T-helper 1 cell treated with Interleukin-12 subunit alpha and Interleukin-12 subunit beta and Interleukin-4 antibody, amounts not matched to agents 30 μg/mL and 1 μg/mL, for 36 hours (primary cell): Measurements from ENCODE around the gene MSMB.
"Not testable (repeated sequence)": the region's sequence is repeated elsewhere in the genome, so short reads cannot be mapped to it uniquely, and the experiment has no call there.

ENCODE experiments used
- H3K27ac Mint-ChIP-seq: one replicate; pipeline ENCODE4 v1.8.0; 2021; ENCODE audit warnings: mild to moderate bottlenecking, mixed read lengths
- H3K27me3 Mint-ChIP-seq: one replicate; pipeline ENCODE4 v1.8.0; 2021; ENCODE audit warnings: low read depth, mixed read lengths
- H3K36me3 Mint-ChIP-seq: one replicate; pipeline ENCODE4 v1.8.0; 2021; ENCODE audit warnings: low read depth, mixed read lengths
- H3K4me1 Mint-ChIP-seq: one replicate; pipeline ENCODE4 v1.8.0; 2021; ENCODE audit warnings: low read depth, mixed read lengths
- H3K4me3 Mint-ChIP-seq: one replicate; pipeline ENCODE4 v1.8.0; 2021; ENCODE audit warnings: mild to moderate bottlenecking, moderate library complexity, mixed read lengths
- H3K9me3 Mint-ChIP-seq: one replicate; pipeline ENCODE4 v1.8.0; 2021; ENCODE audit warnings: mixed read lengths

The MSMB gene

DNA sequence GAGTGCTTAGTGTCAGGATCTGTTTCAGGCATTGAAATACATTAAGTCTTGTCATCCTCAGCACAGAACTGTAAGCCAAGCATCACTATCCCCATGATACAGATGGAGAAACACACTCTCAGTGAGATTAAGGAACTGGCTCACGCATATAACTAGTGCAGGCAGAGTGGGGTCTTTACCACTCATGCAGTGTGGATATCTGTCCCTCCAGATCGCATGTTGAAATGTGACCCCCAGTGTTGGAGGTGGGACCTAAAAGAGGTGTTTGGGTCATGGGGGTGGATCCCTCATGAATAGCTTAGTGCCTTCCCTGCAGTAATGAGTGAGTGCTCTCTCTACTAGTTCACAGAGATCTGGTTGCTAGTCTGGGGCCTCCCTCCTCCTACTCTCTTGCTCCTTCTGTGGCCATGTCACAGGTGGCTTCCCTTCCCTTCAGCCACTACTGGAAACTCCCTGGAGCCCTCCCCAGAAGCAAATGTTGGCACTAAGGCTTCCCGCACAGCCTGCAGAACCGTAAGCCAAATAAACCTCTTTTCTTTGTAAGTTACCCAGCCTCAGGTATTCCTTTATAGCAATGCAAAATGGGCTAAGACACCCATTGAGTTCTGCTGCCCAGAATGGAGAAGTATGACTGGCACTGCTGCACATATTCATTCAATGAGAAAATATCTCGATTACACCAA is 31.8 kb upstream of the MSMB start:
- Mint-ChIP-seq H3K27me3 (peaks cover 6% of the 10 kb centered on the region), H3K27ac (peak overlapping the region; percentile 62), H3K9me3 (no peaks in the 10 kb centered on the region), H3K4me3 (no peak overlapping the region), H3K4me1 (peaks cover 20% of the 10 kb centered on the region), H3K36me3 (no peaks in the 10 kb centered on the region)

- Mint-ChIP-seq H3K27me3 (peaks cover 2% of the 10 kb centered on the region), H3K4me1 (peaks cover 20% of the 10 kb centered on the region), H3K4me3 (no peak overlapping the region), H3K9me3 (no peaks in the 10 kb centered on the region), H3K36me3 (no peaks in the 10 kb centered on the region), H3K27ac (peak overlapping the region; percentile 70)
Observed at GRCh38 chr10:46077141-46077554, 31.1 kb upstream of the MSMB start.

DNA sequence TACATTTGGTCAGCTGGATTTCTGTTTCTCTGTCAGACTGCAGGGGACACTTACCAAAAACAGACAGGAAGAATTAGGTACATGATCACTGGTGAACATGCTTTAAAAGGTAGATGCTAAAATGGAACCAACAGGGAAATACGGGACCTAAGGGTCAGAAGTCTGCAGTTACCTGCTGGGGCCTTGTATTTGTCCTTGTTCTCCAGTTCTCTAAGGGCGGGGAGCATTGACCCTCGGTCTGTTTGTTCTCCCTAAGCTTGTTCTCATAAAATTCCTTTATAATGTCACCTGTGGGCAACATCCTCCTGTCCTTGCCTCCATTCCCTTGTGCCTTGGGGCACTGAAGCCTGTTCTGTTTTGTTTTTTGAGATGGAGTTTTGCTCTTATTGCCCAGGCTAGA is 29.8 kb upstream of the MSMB start:
- Mint-ChIP-seq H3K4me1 (peaks cover 17% of the 10 kb centered on the region), H3K9me3 (no peaks in the 10 kb centered on the region), H3K4me3 (no peak overlapping the region), H3K27ac (no peak overlapping the region), H3K27me3 (no peaks in the 10 kb centered on the region), H3K36me3 (no peaks in the 10 kb centered on the region)

DNA sequence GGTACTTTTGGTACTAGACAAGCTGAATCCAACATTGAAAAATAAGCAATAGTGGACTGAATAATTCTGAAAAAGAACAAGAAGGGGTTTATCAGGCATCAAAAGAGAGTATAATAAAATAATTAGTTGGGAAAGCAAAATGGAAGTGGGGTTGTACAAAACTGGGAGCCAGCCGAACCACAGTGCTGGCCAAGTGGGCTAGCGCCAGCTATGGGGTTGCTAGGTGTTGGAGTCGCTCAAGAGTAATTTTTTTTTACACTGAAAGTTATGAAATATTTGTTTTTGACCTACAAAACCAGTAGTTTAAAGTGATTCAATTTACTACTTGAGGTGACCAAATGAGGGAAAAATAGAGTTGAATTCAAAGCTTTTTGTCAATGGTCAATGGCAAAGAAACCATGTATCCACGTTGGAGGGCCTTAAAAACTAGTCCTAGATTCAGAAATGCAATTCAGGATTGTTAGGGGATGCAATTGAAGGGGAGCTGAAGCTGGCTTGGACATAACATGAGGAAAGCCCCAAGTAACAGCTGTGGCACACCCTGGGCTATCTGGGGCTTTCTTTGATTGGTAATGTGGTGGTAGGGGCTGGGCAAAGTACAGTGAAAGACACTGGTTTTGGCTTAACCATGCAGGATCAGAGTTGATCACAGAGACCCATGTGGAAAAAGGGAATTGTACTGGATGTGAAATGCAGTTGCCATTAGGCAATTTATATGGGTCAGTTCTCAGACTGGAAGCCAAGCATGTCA is 28.3 kb upstream of the MSMB start:
- no peak overlapping the region for H3K4me3 Mint-ChIP-seq
- no peak overlapping the region for H3K27ac Mint-ChIP-seq
- no peaks in the 10 kb centered on the region for H3K27me3 Mint-ChIP-seq
- no peaks in the 10 kb centered on the region for H3K9me3 Mint-ChIP-seq
- H3K4me1 Mint-ChIP-seq, result peaks cover 22% of the 10 kb centered on the region
- H3K36me3 Mint-ChIP-seq, result no peaks in the 10 kb centered on the region

DNA sequence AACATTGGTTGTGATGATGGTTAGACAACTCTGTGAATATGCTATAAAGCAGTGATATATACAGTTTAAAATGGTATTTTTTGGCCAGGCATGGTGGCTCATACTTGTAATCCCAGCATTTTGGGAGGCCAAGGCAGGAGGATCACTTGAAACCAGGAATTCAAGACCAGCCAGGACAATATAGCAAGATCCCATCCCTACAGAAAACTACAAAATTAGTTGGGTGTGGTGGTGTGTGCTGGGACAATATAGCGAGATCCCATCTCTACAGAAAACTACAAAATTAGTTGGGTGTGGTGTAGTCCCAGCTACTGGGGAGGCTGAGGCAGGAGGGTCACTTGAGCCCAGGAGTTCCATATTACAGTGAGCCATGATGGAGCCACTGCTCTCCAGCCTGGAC is 27.5 kb upstream of the MSMB start:
- Mint-ChIP-seq H3K9me3 (no peaks in the 10 kb centered on the region), H3K27me3 (no peaks in the 10 kb centered on the region), H3K4me3 (no peak overlapping the region), H3K36me3 (no peaks in the 10 kb centered on the region), H3K4me1 (peaks cover 22% of the 10 kb centered on the region), H3K27ac (no peak overlapping the region)

- Mint-ChIP-seq H3K27ac (no peak overlapping the region), H3K9me3 (no peaks in the 10 kb centered on the region), H3K27me3 (no peaks in the 10 kb centered on the region)
Observed at GRCh38 chr10:46070749-46071148, 24.7 kb upstream of the MSMB start.

DNA sequence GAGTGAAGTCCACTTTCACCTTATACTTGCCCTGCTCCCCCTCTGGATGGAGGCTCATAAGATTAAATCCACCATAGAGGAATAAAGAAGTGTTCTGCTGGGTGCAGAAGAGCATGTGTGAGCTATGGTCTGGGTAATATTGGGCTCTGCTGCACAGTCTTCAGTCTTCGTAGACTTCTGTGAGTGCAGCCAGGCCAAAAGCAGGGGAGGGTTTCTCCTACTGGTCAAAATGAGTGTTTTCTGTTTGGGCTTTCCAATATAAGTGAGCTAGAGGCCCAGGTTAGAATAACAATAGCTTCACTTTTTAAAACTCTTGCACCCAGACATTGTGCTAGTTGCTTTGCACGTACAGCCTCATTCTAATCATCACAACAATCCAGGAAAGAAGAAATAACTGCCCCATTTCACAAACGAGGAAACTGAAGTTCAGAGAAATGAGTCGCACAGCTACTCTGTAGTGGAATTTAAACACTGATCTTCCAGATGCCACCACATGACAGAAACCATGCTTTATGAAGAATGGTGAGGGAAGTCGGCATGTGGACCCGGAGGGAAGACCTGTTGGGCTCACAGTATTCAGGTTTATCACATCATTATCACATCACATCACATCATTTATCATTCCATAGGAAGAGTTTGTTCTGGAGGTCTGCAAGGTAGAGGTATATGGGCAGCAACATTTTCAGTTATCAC is 23.8 kb upstream of the MSMB start:
- Mint-ChIP-seq H3K36me3 (no peaks in the 10 kb centered on the region), H3K4me1 (peaks cover 8% of the 10 kb centered on the region), H3K9me3 (no peaks in the 10 kb centered on the region), H3K27me3 (no peaks in the 10 kb centered on the region), H3K4me3 (no peak overlapping the region), H3K27ac (no peak overlapping the region)

More at GRCh38 chr10:46070749-46071148, 24.7 kb upstream of the MSMB start:
- H3K4me1 Mint-ChIP-seq, result peaks cover 8% of the 10 kb centered on the region
- no peak overlapping the region for H3K4me3 Mint-ChIP-seq
- H3K36me3 Mint-ChIP-seq, result no peaks in the 10 kb centered on the region

DNA sequence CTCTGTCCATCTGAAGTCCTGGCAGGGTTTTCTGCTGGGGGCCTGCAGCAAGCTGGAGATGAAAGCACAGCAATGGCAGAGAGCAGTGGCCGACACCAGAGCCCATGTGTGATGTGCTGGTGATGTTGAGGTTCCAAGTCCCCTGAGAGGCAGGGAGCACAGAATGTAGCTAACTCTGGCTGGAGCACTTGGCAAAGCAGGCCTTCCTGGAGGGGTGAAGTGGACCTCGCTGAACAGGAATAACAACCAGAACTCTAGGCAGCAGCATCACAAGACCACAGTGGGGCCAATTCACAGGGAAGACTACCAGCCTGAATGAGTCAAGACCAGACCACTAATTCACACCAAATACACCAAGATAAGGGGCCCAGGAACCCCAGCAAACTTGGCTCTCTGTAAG is 22.8 kb upstream of the MSMB start:
- Mint-ChIP-seq H3K36me3 (no peaks in the 10 kb centered on the region), H3K4me1 (peaks cover 8% of the 10 kb centered on the region), H3K27me3 (no peaks in the 10 kb centered on the region), H3K4me3 (no peak overlapping the region), H3K27ac (no peak overlapping the region), H3K9me3 (no peaks in the 10 kb centered on the region)

- H3K27ac Mint-ChIP-seq, result no peak overlapping the region
- peaks cover 8% of the 10 kb centered on the region for H3K4me1 Mint-ChIP-seq
- no peaks in the 10 kb centered on the region for H3K9me3 Mint-ChIP-seq
- no peaks in the 10 kb centered on the region for H3K27me3 Mint-ChIP-seq
- no peaks in the 10 kb centered on the region for H3K36me3 Mint-ChIP-seq
- no peak overlapping the region for H3K4me3 Mint-ChIP-seq
Observed at GRCh38 chr10:46068117-46068516, 22.0 kb upstream of the MSMB start.

DNA sequence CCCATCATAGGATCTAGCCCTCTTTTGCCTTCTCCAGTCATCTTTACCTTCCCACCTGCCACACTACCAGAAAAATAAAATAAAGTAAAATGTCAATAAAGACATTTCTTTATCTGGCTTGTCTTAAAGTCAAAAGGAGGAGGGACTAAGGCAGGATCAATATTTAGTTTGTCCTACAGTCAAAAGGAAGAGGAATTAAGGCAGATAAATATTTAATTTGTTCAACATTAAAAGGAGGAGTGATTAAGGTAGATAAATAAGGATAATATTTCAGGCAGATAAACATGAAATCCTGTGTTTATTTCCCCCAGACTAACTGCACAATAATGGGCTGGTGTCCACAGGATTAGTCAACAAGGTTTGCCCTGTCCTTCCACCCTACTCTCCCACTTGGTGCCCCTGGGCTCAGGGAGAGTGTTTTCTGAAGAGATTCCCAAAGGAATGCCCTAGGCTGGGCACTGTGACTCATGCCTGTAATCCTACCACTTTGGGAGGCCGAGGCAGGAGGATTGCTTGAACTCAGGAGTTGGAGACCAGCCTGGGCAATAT is 18.3 kb upstream of the MSMB start:
- no peak overlapping the region for H3K4me3 Mint-ChIP-seq
- H3K4me1 Mint-ChIP-seq, result no peaks in the 10 kb centered on the region
- no peaks in the 10 kb centered on the region for H3K9me3 Mint-ChIP-seq
- no peak overlapping the region for H3K27ac Mint-ChIP-seq
- H3K27me3 Mint-ChIP-seq, result peaks cover 7% of the 10 kb centered on the region
- H3K36me3 Mint-ChIP-seq, result no peaks in the 10 kb centered on the region

DNA sequence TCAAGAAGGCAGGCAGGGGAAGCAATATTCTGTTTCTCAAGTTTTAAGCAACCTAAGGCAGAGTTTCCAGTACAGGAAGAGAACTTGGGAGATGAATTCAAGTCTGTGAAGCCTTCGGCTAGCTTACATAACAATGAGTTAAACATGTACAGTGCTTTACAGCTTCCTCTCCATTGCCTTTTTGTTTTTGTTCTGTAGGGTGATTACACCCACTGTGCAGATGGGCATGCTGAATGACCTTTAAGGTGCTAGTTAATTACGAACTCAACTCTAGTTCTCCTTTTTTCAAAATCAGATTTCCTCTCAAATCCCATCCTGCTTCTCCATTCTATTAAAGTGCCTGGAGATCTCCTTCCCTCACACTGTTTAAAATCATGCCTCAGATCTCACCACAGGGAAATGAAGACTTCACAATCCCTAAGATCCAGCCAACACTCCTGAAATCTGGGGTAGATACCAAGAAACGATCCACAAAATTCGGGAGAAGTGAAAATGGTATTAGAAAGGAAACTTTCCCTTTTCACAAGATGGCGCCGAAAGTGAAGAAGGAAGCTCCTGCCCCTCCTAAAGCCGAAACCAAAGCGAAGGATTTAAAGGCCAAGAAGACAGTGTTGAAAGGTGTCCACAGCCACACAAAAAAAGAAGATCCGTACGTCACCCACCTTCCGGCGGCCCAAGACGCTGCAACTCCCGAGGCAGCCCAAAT is 16.8 kb upstream of the MSMB start:
- Mint-ChIP-seq H3K4me3 (no peak overlapping the region), H3K27ac (no peak overlapping the region), H3K36me3 (no peaks in the 10 kb centered on the region), H3K27me3 (peaks cover 7% of the 10 kb centered on the region), H3K4me1 (no peaks in the 10 kb centered on the region), H3K9me3 (no peaks in the 10 kb centered on the region)

DNA sequence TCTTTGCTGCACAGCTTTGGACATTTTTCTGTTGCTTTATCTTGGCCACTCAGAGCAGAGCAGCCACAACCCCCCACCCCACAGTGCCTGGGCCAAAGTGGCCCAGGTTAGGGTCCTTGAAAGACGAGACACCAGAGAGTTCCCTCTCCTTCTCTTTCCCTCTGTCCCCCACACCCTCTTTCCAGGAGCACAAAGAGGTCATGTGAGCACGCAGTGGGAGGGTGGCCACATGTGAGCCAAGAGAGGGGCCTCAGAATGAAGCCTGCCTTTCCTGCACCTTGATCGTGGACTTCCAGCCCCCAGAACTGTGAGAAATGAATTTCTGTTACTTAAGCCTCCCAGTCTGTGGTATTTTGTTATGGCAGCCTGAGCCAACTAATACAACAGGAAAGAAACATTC is 14.6 kb upstream of the MSMB start:
- Mint-ChIP-seq H3K27ac (no peak overlapping the region), H3K27me3 (peaks cover 11% of the 10 kb centered on the region), H3K9me3 (peaks cover 8% of the 10 kb centered on the region)

GRCh38 chr10:46057927-46058326 is 11.9 kb upstream of the MSMB start:
- H3K9me3 Mint-ChIP-seq, H3K4me3 Mint-ChIP-seq, H3K36me3 Mint-ChIP-seq, H3K27ac Mint-ChIP-seq, H3K4me1 Mint-ChIP-seq: not testable (repeated sequence)
- peaks cover 11% of the 10 kb centered on the region for H3K27me3 Mint-ChIP-seq

More for the DNA sequence above, 14.6 kb upstream of the MSMB start:
- H3K4me1 Mint-ChIP-seq, result no peaks in the 10 kb centered on the region
- H3K4me3 Mint-ChIP-seq, result no peak overlapping the region
- peaks cover 2% of the 10 kb centered on the region for H3K36me3 Mint-ChIP-seq

DNA sequence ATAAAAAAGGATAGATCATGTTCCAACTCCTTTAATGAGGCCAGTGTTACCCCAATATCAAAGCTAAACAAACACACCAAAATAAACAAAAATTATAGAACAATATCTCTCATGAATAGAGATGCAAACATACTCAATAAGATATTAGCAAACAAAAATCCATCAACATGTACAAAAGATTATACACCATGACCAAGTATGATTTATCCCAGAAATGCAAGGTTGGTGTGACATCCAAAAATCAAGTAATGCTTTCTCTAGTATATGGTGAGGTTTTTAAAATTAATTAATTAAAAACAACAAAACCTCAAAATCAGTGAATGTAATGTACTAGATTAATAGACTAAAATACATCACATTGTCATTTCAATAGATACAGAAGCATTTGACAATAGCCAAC is 11.0 kb upstream of the MSMB start:
- H3K4me1 Mint-ChIP-seq, result peaks cover 3% of the 10 kb centered on the region
- H3K9me3 Mint-ChIP-seq, result peaks cover 8% of the 10 kb centered on the region

More for the DNA sequence above, 11.0 kb upstream of the MSMB start:
- H3K27me3 Mint-ChIP-seq, result peaks cover 7% of the 10 kb centered on the region
- no peak overlapping the region for H3K27ac Mint-ChIP-seq
- no peak overlapping the region for H3K4me3 Mint-ChIP-seq
- H3K36me3 Mint-ChIP-seq, result peaks cover 2% of the 10 kb centered on the region
